Measurements from ENCODE around the gene RETN. TPM values are rescaled to one million over a fixed set of nuclear protein-coding genes. Genes with fewer than 3 reads are reported as not detected.

Gene RETN
- total RNA-seq, 1 experiment from 2014 or later, result not detected

- Mint-ChIP-seq H3K4me3 (ENCODE audit: unreplicated experiment) (no peak overlapping the region), H3K9me3 (ENCODE audit: unreplicated experiment) (no peaks in the 10 kb centered on the region), H3K27me3 (ENCODE audit: insufficient read depth, unreplicated experiment) (no peaks in the 10 kb centered on the region), H3K4me1 (ENCODE audit: low read depth, unreplicated experiment) (peaks cover 9% of the 10 kb centered on the region), H3K36me3 (ENCODE audit: insufficient read depth, unreplicated experiment) (peaks cover 11% of the 10 kb centered on the region), H3K27ac (ENCODE audit: unreplicated experiment) (no peak overlapping the region)
- ChIA-PET CTCF (no interaction called here), POLR2A (no interaction called here)
- H3K36me3 ChIP-seq (ENCODE audit: control insufficient read depth, insufficient read depth, low read length), result no peaks in the 10 kb centered on the region
- intact Hi-C loops (cut with micrococcal nuclease; ENCODE audit: unreplicated experiment), result no loop called here
- BruUV-seq (replicated peaks), result no TSS peak
- peaks cover 3% of the 10 kb centered on the region; the same call in 1 of the 2 replicates for H3K4me1 ChIP-seq
- TF ChIP-seq CTCF (IDR thresholded peaks at IDR 0.05; ENCODE audit: insufficient read depth in 1 of 2, low read depth in 1 of 2, low read length in 1 of 2, severe bottlenecking in 1 of 2, unreplicated experiment in 1 of 2), result no peak
- H3K4me3 ChIP-seq (ENCODE audit: low read depth, low read length), result no peak overlapping the region
- H3K27me3 ChIP-seq (replicated peaks; ENCODE audit: control insufficient read depth, insufficient read depth, low read length), result no peaks in the 10 kb centered on the region
- no peaks in the 10 kb centered on the region for H3K9me3 ChIP-seq
- no peak for DNase-seq
Measured at GRCh38 chr19:7689165-7689564, 20.3 kb downstream of the RETN start.

- Histone ChIP-seq H3K36me3 (ENCODE audit: control insufficient read depth, insufficient read depth, low read length) (no peaks in the 10 kb centered on the region), H3K27me3 (replicated peaks; ENCODE audit: control insufficient read depth, insufficient read depth, low read length) (no peaks in the 10 kb centered on the region), H3K4me3 (ENCODE audit: low read depth, low read length) (no peak overlapping the region), H3K9me3 (no peaks in the 10 kb centered on the region), H3K4me1 (no peaks in the 10 kb centered on the region)
- ChIA-PET CTCF (no interaction called here), POLR2A (no interaction called here)
- Mint-ChIP-seq H3K27me3 (ENCODE audit: insufficient read depth, unreplicated experiment) (no peaks in the 10 kb centered on the region), H3K36me3 (ENCODE audit: insufficient read depth, unreplicated experiment) (peaks cover 4% of the 10 kb centered on the region), H3K9me3 (ENCODE audit: unreplicated experiment) (no peaks in the 10 kb centered on the region), H3K4me3 (ENCODE audit: unreplicated experiment) (no peak overlapping the region), H3K4me1 (ENCODE audit: low read depth, unreplicated experiment) (peaks cover under 1% of the 10 kb centered on the region), H3K27ac (ENCODE audit: unreplicated experiment) (no peak overlapping the region)
- no peak for DNase-seq
- intact Hi-C loops (cut with micrococcal nuclease; ENCODE audit: unreplicated experiment), result no loop called here
- no peak for TF ChIP-seq CTCF (IDR thresholded peaks at IDR 0.05; ENCODE audit: insufficient read depth in 1 of 2, low read depth in 1 of 2, low read length in 1 of 2, severe bottlenecking in 1 of 2, unreplicated experiment in 1 of 2)
- no TSS peak for BruUV-seq (replicated peaks)
Measured at GRCh38 chr19:7690779-7691258, 22.0 kb downstream of the RETN start.

- no peaks in the 10 kb centered on the region for H3K9me3 ChIP-seq
- Mint-ChIP-seq H3K4me3 (ENCODE audit: unreplicated experiment) (no peak overlapping the region), H3K27ac (ENCODE audit: unreplicated experiment) (no peak overlapping the region), H3K9me3 (ENCODE audit: unreplicated experiment) (no peaks in the 10 kb centered on the region), H3K4me1 (ENCODE audit: low read depth, unreplicated experiment) (no peaks in the 10 kb centered on the region), H3K36me3 (ENCODE audit: insufficient read depth, unreplicated experiment) (no peaks in the 10 kb centered on the region), H3K27me3 (ENCODE audit: insufficient read depth, unreplicated experiment) (no peaks in the 10 kb centered on the region)
- no peaks in the 10 kb centered on the region for H3K4me1 ChIP-seq
- POLR2A ChIA-PET, result no interaction called here
- H3K4me3 ChIP-seq (ENCODE audit: low read depth, low read length), result no peak overlapping the region
- BruUV-seq (replicated peaks), result no TSS peak
- CTCF ChIA-PET, result no interaction called here
- H3K36me3 ChIP-seq (ENCODE audit: control insufficient read depth, insufficient read depth, low read length), result no peaks in the 10 kb centered on the region
- intact Hi-C loops (cut with micrococcal nuclease; ENCODE audit: unreplicated experiment), result no loop called here
- no peak for DNase-seq
- no peak for TF ChIP-seq CTCF (IDR thresholded peaks at IDR 0.05; ENCODE audit: insufficient read depth in 1 of 2, low read depth in 1 of 2, low read length in 1 of 2, severe bottlenecking in 1 of 2, unreplicated experiment in 1 of 2)
- H3K27me3 ChIP-seq (replicated peaks; ENCODE audit: control insufficient read depth, insufficient read depth, low read length), result no peaks in the 10 kb centered on the region
Measured at GRCh38 chr19:7691497-7691896, 22.6 kb downstream of the RETN start.
